Fibroblast of the aortic adventitia (primary cell): ENCODE measurements around the gene LY6G6C. TPM values are rescaled to one million over a fixed set of nuclear protein-coding genes. Genes with fewer than 3 reads are reported as not detected.
"Not testable (repeated sequence)": the region's sequence is repeated elsewhere in the genome, so short reads cannot be mapped to it uniquely, and the experiment has no call there.

Source experiments
- DNase-seq: peaks from one replicate; pipeline ENCODE4 v3.0.0-alpha.2; 2010; ENCODE audit warnings: low read depth
- H3K4me3 ChIP-seq: 2 replicates; pipeline ENCODE4 v1.5.1; 2011; ENCODE audit warnings: low read depth, mild to moderate bottlenecking, control low read depth, low read length, moderate library complexity
- CTCF ChIP-seq: IDR thresholded peaks from 2 replicates; pipeline ENCODE4 v1.5.1; 2011; ENCODE audit warnings: mild to moderate bottlenecking, low read length, control low read depth, inconsistent platforms; ENCODE audit not compliant: insufficient read depth
- total RNA-seq: library from RNA; depleted of rRNA; stranded (reverse); fragments of >200 nt; gene quantifications from 2 replicates; pipeline ENCODE4 v1.2.3, GENCODE V29; 2012; ENCODE audit warnings: low replicate concordance

LY6G6C gene
- total RNA-seq, 1 donor, result not detected

GRCh38 chr6:31712296-31712695 lies 9.2 kb downstream of the LY6G6C start:
- no peak for TF ChIP-seq CTCF
- no peak overlapping the region for H3K4me3 ChIP-seq
- no peak for DNase-seq

GRCh38 chr6:31711233-31711632 lies 10.3 kb downstream of the LY6G6C start:
- DNase-seq, result no peak
- no peak overlapping the region for H3K4me3 ChIP-seq
- TF ChIP-seq CTCF, result no peak

- DNase-seq, result no peak
- no peak for TF ChIP-seq CTCF
- H3K4me3 ChIP-seq, result no peak overlapping the region
Measured at GRCh38 chr6:31710523-31711219, 10.9 kb downstream of the LY6G6C start.

- DNase-seq, H3K4me3 ChIP-seq: not testable (repeated sequence)
Measured at GRCh38 chr6:31709157-31709556, 12.4 kb downstream of the LY6G6C start.

GRCh38 chr6:31708224-31708623 lies 13.3 kb downstream of the LY6G6C start:
- DNase-seq, result no peak
- TF ChIP-seq CTCF, result no peak
- H3K4me3 ChIP-seq, result no peak overlapping the region

- no peak for TF ChIP-seq CTCF
- H3K4me3 ChIP-seq, result no peak overlapping the region
- no peak for DNase-seq
Measured at GRCh38 chr6:31707701-31708100, 13.8 kb downstream of the LY6G6C start.

GRCh38 chr6:31706599-31706998 lies 14.9 kb downstream of the LY6G6C start, which contains the start of gene LY6G6F:
TSS of gene LY6G6F (plus strand) at chr6:31706866. CDS start at chr6:31706907, 41 bp downstream.
- no peak for TF ChIP-seq CTCF
- no peak within 1 kb of the TSS for H3K4me3 ChIP-seq
- no peak for DNase-seq
